ENCODE measurements around the gene AGO1.
"Not testable (repeated sequence)": the region's sequence is repeated elsewhere in the genome, so short reads cannot be mapped to it uniquely, and the experiment has no call there.

Gene AGO1

DNA sequence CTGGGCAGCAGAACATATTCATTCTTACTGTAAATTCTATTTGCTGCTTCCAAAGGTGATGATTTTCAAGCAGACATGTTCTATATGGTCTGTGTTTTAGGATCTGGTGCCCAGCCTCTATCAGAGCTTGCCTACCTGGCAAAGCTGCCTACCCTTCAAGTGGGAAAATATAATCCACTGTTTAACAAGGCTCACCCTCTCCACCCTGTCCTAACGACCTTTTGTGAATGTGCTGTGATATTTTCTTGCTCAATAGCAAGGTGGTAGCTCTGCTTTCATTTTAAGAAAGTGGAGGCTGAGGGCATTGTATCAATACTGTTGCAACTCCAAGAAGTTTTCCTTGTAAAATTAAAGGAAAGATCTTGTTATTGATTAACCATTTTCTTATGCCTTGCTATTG, 26.0 kb upstream of the AGO1 start:
- no peak for TF ChIP-seq POLR2A (IDR thresholded peaks at IDR 0.05; ENCODE audit: low read depth, low read length)
- FAIRE-seq (no peak), DNase-seq (ENCODE audit: insufficient read length, low spot score) (no peak)

DNA sequence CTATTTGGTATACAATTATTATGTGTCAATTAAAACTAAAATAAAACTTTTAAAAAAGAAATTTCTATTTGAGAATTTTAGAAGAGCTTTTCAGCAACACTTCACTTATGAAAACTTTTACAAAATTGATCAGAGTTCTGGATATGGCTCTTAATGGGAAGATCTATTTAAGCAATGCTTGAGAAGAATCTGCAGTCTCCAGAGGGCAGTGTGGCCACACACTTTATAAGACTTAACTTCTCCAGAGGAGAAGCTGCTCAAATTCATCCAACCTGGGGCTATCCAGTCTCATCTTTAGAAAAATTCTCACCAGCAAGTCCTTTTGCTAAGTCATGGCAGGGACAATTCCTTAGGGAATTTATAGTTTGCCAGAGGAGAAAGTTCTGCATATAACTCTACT, 25.2 kb upstream of the AGO1 start:
- no peak for FAIRE-seq

DNA sequence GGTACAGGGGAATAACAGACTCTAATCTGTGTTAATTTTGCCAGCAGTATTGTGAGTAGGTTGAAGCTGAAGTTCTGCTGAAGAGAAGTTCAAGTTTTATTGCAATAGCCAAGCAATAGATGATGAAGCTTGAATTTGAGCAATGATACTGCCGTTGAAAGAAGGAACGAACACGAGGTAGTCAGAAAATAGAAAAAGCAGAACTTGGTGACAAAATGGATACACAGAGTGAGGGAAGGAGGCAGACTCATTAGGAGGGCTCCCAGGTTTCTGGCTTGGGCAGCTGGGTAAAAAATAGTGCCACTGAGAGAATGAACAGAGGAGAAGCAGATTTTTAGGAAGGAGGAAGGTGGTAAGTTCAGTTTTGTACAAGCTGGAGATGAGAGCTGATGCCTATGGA, 22.3 kb upstream of the AGO1 start:
- DNase-seq (ENCODE audit: insufficient read length, low spot score): no peak
- TF ChIP-seq POLR2A (IDR thresholded peaks at IDR 0.05; ENCODE audit: low read depth, low read length): no peak
- no peak for FAIRE-seq

More for the DNA sequence above, 25.2 kb upstream of the AGO1 start:
- TF ChIP-seq POLR2A (IDR thresholded peaks at IDR 0.05; ENCODE audit: low read depth, low read length): no peak
- no peak for DNase-seq (ENCODE audit: insufficient read length, low spot score)

DNA sequence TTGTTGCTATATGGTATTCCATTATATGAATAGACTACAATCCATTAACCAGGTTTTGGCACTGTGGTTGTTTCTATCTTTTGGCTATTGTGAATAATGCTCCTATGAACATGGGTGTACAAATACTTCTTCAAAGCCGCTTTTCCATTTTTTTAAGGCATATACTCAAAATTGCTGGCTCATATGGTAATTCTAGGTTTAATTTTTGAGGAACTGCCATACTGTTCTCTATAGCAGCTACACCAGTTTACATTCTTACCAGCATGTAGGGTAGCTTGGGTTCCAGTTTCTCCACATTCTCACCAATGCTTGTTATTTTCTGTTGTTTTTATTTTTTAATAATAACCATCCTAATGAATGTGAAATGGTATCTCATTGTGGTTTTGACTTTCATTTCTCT, 19.9 kb upstream of the AGO1 start:
- DNase-seq (ENCODE audit: insufficient read length, low spot score): no peak
- TF ChIP-seq POLR2A (IDR thresholded peaks at IDR 0.05; ENCODE audit: low read depth, low read length): no peak
- FAIRE-seq: no peak

GRCh38 chr1:35863881-35864625, 19.0 kb upstream of the AGO1 start:
- DNase-seq (ENCODE audit: insufficient read length, low spot score) (no peak), FAIRE-seq (no peak)
- TF ChIP-seq POLR2A (IDR thresholded peaks at IDR 0.05; ENCODE audit: low read depth, low read length): no peak

DNA sequence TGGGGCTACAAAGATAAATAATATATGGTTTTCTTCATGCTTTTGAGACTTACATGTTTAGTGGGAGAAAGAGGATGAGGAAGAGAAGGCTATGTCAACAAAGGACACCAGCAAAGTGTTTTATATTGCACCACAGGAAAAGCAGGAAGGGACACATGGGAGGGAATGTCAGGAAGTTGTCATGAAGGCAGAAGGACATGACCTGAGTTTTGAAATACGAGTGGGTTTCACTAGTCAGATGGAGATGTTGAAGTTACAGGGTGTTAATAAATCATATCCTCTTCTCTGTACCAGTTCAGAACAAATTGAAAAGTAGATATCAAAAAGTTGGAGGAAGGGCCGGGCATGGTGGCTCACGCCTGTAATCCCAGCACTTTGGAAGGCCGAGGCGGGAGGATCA, 18.2 kb upstream of the AGO1 start:
- FAIRE-seq (no peak), DNase-seq (ENCODE audit: insufficient read length, low spot score) (no peak)
- TF ChIP-seq POLR2A (IDR thresholded peaks at IDR 0.05; ENCODE audit: low read depth, low read length): no peak

DNA sequence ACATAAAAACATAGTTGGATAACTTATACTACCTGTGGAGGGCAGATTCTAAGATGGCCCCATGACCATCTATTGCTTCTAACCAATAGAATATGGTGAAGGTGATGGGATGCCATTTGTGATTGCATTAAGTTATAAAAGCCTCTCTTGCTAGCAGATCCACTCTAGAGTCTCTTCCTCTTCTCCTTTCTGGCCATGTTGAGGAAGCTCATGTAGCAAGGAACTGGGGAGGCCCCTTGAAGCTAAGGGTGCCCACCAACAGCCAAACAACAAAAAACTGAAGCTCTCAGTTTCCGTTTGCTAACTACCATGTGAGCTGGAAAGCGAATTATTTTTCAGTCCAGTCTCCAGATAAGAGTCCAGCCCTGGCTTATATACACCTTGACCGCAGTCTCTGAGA, 16.0 kb upstream of the AGO1 start:
- no peak for TF ChIP-seq POLR2A (IDR thresholded peaks at IDR 0.05; ENCODE audit: low read depth, low read length)
- FAIRE-seq (no peak), DNase-seq (ENCODE audit: insufficient read length, low spot score) (no peak)

DNA sequence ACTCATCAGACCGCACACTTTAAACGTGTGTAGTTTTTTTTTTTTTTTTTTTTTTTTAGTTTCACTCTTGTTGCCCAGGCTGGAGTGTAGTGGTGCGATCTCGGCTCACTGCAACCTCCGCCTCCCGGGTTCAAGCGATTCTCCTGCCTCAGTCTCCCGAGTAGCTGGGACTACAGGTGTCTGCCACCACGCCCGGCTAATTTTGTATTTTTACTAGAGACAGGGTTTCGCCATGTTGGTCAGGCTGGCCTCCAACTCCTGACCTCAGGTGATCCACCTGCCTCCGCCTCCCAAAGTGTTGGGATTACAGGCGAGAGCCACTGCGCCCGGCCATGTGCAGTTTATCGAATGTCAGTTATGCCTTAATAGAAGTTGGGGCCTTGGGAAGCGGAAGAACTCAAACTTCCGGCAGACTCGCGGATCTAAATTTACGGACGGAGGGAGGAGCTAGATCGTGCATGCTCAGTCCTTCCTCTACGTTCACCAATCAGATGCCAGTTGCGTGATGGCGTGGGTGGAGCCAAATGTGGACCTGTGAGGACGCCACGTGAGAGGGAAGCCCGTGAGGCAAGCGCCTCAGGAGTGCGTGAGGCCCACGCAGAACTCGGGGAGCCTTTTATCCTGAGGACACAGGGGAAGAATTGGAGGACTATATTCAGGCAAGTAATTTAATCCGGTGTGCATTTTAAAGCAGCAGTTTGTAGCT, 13.6 kb upstream of the AGO1 start:
- FAIRE-seq; DNase-seq (ENCODE audit: insufficient read length, low spot score): not testable (repeated sequence)

GRCh38 chr1:35870651-35871309, 12.2 kb upstream of the AGO1 start:
- no peak for TF ChIP-seq POLR2A (IDR thresholded peaks at IDR 0.05; ENCODE audit: low read depth, low read length)
- DNase-seq (ENCODE audit: insufficient read length, low spot score) (no peak), FAIRE-seq (no peak)

- no peak for DNase-seq (ENCODE audit: insufficient read length, low spot score)
- TF ChIP-seq POLR2A (IDR thresholded peaks at IDR 0.05; ENCODE audit: low read depth, low read length): no peak
- no peak for FAIRE-seq
Observed at GRCh38 chr1:35873243-35873750, 9.7 kb upstream of the AGO1 start.

DNA sequence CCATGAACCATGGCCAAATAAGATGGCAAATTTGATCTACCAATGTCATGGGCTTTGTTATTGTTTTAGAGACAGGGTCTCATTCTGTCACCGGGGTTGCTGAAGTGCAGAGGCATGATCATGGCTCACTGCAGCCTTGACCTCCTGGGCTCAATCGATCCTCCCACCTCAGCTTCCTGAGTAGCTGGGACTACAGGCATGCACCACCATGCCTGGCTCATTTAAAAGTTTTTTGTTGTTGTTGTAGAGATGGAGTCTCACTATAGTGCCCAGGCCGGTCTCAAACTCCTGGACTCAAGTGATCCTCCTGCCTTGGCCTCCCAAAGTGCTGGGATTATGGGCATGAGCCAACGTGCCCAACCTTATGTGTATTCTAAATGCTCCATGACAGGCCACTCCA, 8.9 kb upstream of the AGO1 start:
- not testable (repeated sequence) for FAIRE-seq; DNase-seq (ENCODE audit: insufficient read length, low spot score)

GRCh38 chr1:35876988-35877387, 6.0 kb upstream of the AGO1 start:
- no peak for FAIRE-seq
- no peak for DNase-seq (ENCODE audit: insufficient read length, low spot score)
- TF ChIP-seq POLR2A (IDR thresholded peaks at IDR 0.05; ENCODE audit: low read depth, low read length): no peak

DNA sequence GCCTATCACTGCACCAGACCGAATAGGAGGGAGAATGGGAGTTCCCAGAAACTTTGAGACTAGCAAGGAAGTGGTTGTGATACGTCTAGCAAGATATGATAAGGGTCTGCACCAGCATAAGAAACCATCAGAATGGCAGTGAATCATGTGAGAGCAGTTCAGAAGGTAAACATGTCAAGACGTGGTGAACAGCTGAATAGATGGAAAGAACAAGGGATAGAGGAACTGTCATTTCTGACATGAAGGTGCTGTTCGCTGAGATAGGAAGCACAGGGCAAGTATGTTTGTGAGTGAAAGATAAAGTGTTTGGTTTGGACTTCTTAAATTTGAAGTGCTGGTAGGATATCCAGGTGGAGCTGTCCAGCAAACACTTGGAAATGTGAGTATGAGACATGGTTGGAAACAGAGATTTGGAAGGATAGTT, 1.1 kb upstream of the AGO1 start:
- DNase-seq (ENCODE audit: insufficient read length, low spot score) (no peak), FAIRE-seq (no peak)
- no peak for TF ChIP-seq POLR2A (IDR thresholded peaks at IDR 0.05; ENCODE audit: low read depth, low read length)

DNA sequence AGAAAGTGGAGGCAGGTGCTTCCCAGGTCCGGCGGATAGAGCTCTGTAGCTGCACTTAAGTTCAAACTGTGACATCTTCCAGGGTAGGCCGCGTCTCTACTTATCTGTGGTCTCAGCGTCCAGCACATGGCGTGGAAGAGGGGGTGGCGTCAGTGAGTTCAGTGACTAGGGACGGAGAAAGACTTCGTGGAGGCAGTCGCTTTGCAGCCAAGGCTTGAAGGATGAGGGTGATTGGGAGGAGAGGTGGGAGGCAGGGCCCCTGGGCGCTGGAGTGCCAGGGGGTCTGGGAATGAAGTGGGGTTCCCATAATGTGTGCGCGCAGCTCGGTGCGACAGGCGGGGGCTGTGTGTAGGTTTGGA, 444 bp upstream of the AGO1 start:
- no peak for FAIRE-seq
- DNase-seq (ENCODE audit: insufficient read length, low spot score): no peak
- TF ChIP-seq POLR2A (IDR thresholded peaks at IDR 0.05; ENCODE audit: low read depth, low read length): no peak
